Gastroesophageal sphincter (tissue), 3 donors: ENCODE results near the gene PTPRN2.

Source experiments
- CTCF ChIP-seq, 4 experiments: fragments of 200-600 bp in 2 of 4; fragments of 450-650 bp in 2 of 4; sonication (generic) in 1 of 4; IDR thresholded peaks; one replicate each; pipeline ENCODE4 v1.5.1; 2017 to 2019; ENCODE audit warnings: antibody characterized with exemption in 4 of 4, mild to moderate bottlenecking in 2 of 4, moderate library complexity in 2 of 4
- EP300 ChIP-seq: sonication (generic); formaldehyde crosslinking; IDR thresholded peaks from one replicate; pipeline ENCODE4 v1.6.1; 2017; ENCODE audit warnings: antibody characterized with exemption, mild to moderate bottlenecking
- POLR2A ChIP-seq, 2 donors: fragments of 450-650 bp; IDR thresholded peaks; one replicate each; pipeline ENCODE4 v1.6.1; 2017; ENCODE audit warnings: antibody characterized with exemption in 2 of 2, mild to moderate bottlenecking in 2 of 2, moderate library complexity in 1 of 2
- POLR2AphosphoS5 ChIP-seq: sonication (generic); formaldehyde crosslinking; IDR thresholded peaks from one replicate; pipeline ENCODE4 v1.6.1; 2017; ENCODE audit warnings: antibody characterized with exemption

GRCh38 chr7:158590181-158590530 lies 2.5 kb upstream of the PTPRN2 start:
- TF ChIP-seq CTCF (IDR thresholded peaks at IDR 0.05) (no peak), POLR2AphosphoS5 (no peak), POLR2A (IDR thresholded peaks at IDR 0.05) (no peak), EP300 (no peak)
